Amniotic stem cell (primary cell): ENCODE data around the gene PYDC1.
"Not testable (repeated sequence)": the region's sequence is repeated elsewhere in the genome, so short reads cannot be mapped to it uniquely, and the experiment has no call there.

Experiments used
- DNase-seq: peaks from one replicate; lab custom pipeline; 2025; lab: John Stamatoyannopoulos, UW

Gene PYDC1

GRCh38 chr16:31195861-31196260 is 21.1 kb downstream of the PYDC1 start:
- DNase-seq: not testable (repeated sequence)

GRCh38 chr16:31194898-31195297 is 22.0 kb downstream of the PYDC1 start:
- DNase-seq: no peak

- DNase-seq: no peak
Measured at GRCh38 chr16:31193874-31194273, 23.1 kb downstream of the PYDC1 start.

GRCh38 chr16:31192856-31193642 is 23.9 kb downstream of the PYDC1 start:
- no peak for DNase-seq

- DNase-seq: no peak
Measured at GRCh38 chr16:31191697-31192428, 25.1 kb downstream of the PYDC1 start.

GRCh38 chr16:31190818-31191444 is 26.0 kb downstream of the PYDC1 start:
- DNase-seq: no peak

- no peak for DNase-seq
Measured at GRCh38 chr16:31190061-31190460, 26.9 kb downstream of the PYDC1 start.

GRCh38 chr16:31189412-31189778 is 27.5 kb downstream of the PYDC1 start:
- DNase-seq: no peak

GRCh38 chr16:31188450-31189411 is 28.2 kb downstream of the PYDC1 start:
- no peak for DNase-seq

GRCh38 chr16:31187808-31188189 is 29.1 kb downstream of the PYDC1 start:
- DNase-seq: no peak

GRCh38 chr16:31186930-31187807 is 29.8 kb downstream of the PYDC1 start:
- DNase-seq: no peak

- DNase-seq: no peak
Measured at GRCh38 chr16:31186176-31186575, 30.8 kb downstream of the PYDC1 start.

- DNase-seq: no peak
Measured at GRCh38 chr16:31185339-31185738, 31.6 kb downstream of the PYDC1 start.

- DNase-seq: no peak
Measured at GRCh38 chr16:31184888-31185287, 32.0 kb downstream of the PYDC1 start.

GRCh38 chr16:31183432-31184428 is 33.2 kb downstream of the PYDC1 start:
- no peak for DNase-seq

GRCh38 chr16:31182391-31182790 is 34.5 kb downstream of the PYDC1 start:
- no peak for DNase-seq

- DNase-seq: no peak
Measured at GRCh38 chr16:31181102-31181830, 35.7 kb downstream of the PYDC1 start.

- peak; percentile 70 for DNase-seq
Measured at GRCh38 chr16:31179747-31180459, 37.0 kb downstream of the PYDC1 start, which contains the start of gene FUS. FUS (plus strand) TSS chr16:31180139; CDS start chr16:31180215, 76 bp downstream.
